Stimulated activated CD4-positive, alpha-beta T cell treated with anti-CD3 and anti-CD28 coated beads, Interleukin-12 subunit alpha, Interleukin-12 subunit beta, amount 100 ng/mL, for 24 hours (primary cell): ENCODE measurements around the gene DAO.
"Not testable (repeated sequence)": the region's sequence is repeated elsewhere in the genome, so short reads cannot be mapped to it uniquely, and the experiment has no call there.

Source experiments
- DNase-seq, 2 experiments: peaks; one replicate each; pipeline ENCODE4 v3.0.0-alpha.2; 2020; ENCODE audit warnings: low read depth in 2 of 2

Gene DAO

GRCh38 chr12:108849660-108850059 is 30.2 kb upstream of the DAO start:
- no peak for DNase-seq

- DNase-seq = no peak
Measured at GRCh38 chr12:108850854-108851573, 28.9 kb upstream of the DAO start.

GRCh38 chr12:108852674-108853309 is 27.1 kb upstream of the DAO start:
- no peak for DNase-seq

- no peak for DNase-seq
Measured at GRCh38 chr12:108853426-108853825, 26.5 kb upstream of the DAO start.

GRCh38 chr12:108853981-108854446 is 25.9 kb upstream of the DAO start:
- no peak for DNase-seq

DNA sequence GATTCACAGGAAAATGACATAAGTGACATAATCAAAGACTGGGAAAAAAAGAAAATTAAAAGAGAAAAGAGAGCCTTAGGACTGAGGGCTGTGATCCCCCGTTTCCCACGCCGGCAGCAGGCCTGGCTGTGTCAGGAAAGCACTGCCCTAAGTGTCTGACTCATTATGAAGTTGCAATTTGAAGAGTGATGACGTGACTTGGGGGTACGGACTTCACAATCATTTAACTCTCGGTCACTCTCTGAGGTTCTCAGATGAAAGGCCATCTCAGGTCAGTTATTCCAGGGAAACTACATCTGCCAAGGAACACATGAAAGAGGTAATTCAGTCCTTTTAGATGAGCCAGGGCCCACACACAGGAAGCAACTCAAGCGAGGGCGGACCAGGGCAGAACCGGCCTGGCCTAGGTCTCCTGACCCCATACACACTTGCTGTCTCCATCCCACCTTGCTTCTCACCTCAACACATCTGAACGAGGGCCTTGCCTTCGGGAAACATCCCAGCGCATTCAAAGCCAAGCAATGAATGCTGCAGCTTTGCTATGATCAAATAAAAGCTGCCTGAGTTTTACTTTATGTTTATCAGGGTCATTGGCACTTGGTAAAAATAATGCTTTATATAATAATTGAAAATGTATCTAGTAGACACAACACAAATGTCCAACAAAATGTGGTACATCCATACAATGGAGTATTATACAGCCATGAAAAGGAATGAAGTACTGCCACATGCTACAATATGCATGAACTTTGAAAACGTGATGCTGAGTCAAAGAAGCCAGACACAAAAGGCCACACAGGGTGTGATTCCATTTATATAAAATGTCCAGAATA is 25.2 kb upstream of the DAO start:
- DNase-seq = no peak

GRCh38 chr12:108855284-108856169 is 24.4 kb upstream of the DAO start:
- DNase-seq = no peak

DNA sequence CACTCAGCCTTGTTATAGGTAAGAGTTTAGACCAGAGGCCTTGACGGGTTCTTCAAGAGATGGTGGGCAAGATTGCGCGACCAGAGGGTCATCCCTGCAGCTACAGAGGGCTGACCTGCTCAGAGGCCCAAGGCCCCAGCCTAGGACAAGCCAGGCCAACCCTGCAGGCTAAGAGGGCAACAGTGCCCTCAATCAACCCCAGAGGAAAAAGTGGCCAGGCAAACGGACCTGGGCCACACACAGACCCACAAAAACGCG is 23.8 kb upstream of the DAO start:
- no peak for DNase-seq

- peak; percentile 45 to 54 for DNase-seq
Measured at GRCh38 chr12:108856428-108857157, 23.3 kb upstream of the DAO start.

GRCh38 chr12:108857158-108857407 is 22.8 kb upstream of the DAO start:
- DNase-seq = no peak

GRCh38 chr12:108858311-108859074 is 21.4 kb upstream of the DAO start:
- no peak for DNase-seq

DNA sequence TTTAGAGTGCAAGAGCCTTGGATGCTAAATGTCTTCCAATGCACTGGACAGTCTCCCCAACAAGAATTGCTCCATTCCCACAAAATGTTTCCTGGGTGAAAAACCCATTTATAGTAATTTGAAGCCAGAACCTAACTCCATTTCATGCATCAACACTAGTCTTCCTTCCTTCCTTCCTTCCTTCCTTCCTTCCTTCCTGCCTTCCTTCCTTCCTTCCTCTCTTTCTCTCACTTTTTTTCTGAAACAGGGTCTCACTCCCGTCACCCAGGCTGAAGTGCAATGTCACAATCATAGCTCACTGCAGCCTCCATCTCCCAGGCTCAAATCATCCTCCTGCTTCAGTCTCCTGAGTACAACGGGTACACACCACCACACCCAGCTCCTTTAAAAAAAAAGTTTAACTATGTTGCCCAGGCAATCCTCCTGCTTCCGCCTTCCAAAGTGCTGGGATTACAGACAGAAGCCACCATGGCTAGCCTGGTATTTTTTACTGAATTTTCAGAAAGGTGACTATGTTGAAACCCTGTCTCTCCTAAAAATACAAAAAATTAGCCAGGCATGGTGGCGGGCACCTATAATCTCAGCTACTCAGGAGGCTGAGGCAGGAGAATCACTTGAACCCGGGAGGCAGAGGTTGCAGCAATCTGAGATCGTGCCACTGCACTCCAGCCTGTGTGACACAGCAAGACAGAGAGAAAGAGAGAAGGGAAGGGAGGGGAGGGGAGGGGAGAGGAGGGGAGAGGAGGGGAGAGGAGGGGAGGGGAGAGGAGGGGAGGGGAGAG is 20.6 kb upstream of the DAO start:
- not testable (repeated sequence) for DNase-seq

- DNase-seq = no peak
Measured at GRCh38 chr12:108859923-108860291, 20.0 kb upstream of the DAO start.

DNA sequence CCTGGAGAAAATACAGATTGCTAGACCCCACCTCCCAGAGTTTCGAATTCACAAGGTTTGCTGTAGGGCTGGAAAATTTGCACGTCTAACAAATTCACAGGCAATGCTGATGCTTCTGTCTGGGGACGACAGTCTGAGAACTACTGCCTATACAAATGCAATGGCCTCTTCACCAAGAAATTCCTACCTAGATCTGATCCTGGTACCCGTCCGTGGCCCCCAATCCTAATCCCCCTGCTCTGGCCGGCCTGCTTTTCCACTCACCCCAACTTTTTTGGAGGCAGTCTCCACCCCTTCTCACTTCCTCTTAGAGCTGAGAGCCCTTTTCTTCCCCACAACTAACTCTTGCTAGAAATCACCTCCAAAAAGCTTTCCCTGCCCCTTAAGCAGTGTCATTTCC is 19.4 kb upstream of the DAO start:
- no peak for DNase-seq

- no peak for DNase-seq
Measured at GRCh38 chr12:108861878-108862587, 17.9 kb upstream of the DAO start.

- DNase-seq = no peak
Measured at GRCh38 chr12:108862588-108862959, 17.3 kb upstream of the DAO start.

- no peak for DNase-seq
Measured at GRCh38 chr12:108865169-108865568, 14.7 kb upstream of the DAO start.

DNA sequence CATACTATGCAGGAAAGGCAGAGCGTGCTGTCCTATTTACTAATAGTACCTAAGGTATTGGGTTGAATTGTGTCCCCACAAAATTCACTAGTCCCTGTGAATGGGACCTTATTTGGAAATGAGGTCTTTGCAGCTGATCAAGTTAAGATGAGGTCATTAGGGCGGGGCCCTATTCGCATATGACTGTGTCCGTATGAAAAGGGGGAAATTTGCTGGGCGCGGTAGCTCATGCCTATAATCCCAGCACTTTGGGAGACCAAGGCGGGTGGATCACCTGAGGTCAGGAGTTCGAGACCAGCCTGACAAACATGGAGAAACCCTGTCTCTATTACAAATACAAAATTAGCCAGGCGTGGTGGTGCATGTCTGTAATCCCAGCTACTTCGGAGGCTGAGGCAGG is 13.8 kb upstream of the DAO start:
- DNase-seq = not testable (repeated sequence)

GRCh38 chr12:108868781-108869180 is 11.1 kb upstream of the DAO start:
- DNase-seq = no peak
